ENCODE data around the gene CAPN5. TPM values are rescaled to one million over a fixed set of nuclear protein-coding genes. Genes with fewer than 3 reads are reported as not detected.

CAPN5 gene
- total RNA-seq, 1 donor from 2014 or later = 12.8 TPM

- TF ChIP-seq CTCF (IDR thresholded peaks at IDR 0.05) = no peak
- no peaks in the 10 kb centered on the region for H3K27me3 Mint-ChIP-seq (ENCODE audit: unreplicated experiment)
- no peaks in the 10 kb centered on the region for H3K4me1 Mint-ChIP-seq (ENCODE audit: unreplicated experiment)
- no peaks in the 10 kb centered on the region for H3K9me3 Mint-ChIP-seq (ENCODE audit: unreplicated experiment)
- DNase-seq (ENCODE audit: extremely low spot score, unreplicated experiment) = no peak
- H3K36me3 Mint-ChIP-seq (ENCODE audit: unreplicated experiment) = no peaks in the 10 kb centered on the region
- H3K4me3 Mint-ChIP-seq (ENCODE audit: unreplicated experiment) = no peak overlapping the region
- no peak overlapping the region for H3K27ac Mint-ChIP-seq (ENCODE audit: unreplicated experiment)
Measured at GRCh38 chr11:77170107-77170506, 103.3 kb downstream of the CAPN5 start.

GRCh38 chr11:77171254-77171653 lies 104.5 kb downstream of the CAPN5 start:
- DNase-seq (ENCODE audit: extremely low spot score, unreplicated experiment) = no peak
- Mint-ChIP-seq H3K4me1 (ENCODE audit: unreplicated experiment) (peaks cover 2% of the 10 kb centered on the region), H3K4me3 (ENCODE audit: unreplicated experiment) (no peak overlapping the region), H3K36me3 (ENCODE audit: unreplicated experiment) (no peaks in the 10 kb centered on the region), H3K9me3 (ENCODE audit: unreplicated experiment) (no peaks in the 10 kb centered on the region), H3K27me3 (ENCODE audit: unreplicated experiment) (no peaks in the 10 kb centered on the region), H3K27ac (ENCODE audit: unreplicated experiment) (no peak overlapping the region)
- TF ChIP-seq CTCF (IDR thresholded peaks at IDR 0.05) = no peak

DNA sequence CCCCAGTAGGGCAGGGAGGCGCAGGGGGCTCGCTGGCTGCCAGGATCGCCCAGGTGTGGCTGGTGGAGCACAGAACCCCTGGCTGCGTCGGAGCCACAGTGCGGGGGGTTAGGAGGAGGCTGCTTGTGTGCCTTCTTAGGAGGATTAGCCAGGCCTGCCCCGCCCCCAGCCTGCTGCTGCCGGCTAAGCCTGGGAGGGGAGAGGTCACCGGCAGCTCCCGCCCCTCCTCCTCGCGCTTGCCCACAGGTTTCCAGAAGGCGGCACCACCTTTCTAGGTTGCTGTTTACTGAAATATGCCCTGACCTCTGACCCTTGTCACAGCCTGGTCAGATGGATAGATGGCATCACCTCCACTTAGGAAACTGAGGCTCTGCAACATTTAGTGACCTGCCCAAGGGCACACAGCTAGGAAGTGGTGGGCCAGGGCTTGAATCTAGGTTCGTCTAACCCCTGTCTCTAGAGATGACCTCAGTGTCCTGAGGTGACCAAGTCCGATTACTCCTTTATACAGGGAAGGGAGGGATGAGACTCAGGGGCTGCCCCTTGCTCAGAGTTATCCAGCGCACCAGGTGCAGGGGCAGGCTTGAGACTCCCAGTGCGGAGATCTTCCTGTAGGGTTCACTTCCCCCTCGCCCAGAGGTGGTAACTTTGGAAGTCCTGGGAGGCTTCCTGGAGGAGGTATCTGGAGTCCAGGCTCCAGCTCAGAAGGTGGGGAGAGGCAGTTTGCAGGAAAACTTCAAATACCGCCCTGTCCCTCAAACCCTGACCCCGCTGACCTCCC lies 105.3 kb downstream of the CAPN5 start:
- DNase-seq (ENCODE audit: extremely low spot score, unreplicated experiment) = no peak
- TF ChIP-seq CTCF (IDR thresholded peaks at IDR 0.05) = no peak
- no peak overlapping the region for H3K27ac Mint-ChIP-seq (ENCODE audit: unreplicated experiment)
- peaks cover 2% of the 10 kb centered on the region for H3K4me1 Mint-ChIP-seq (ENCODE audit: unreplicated experiment)
- H3K27me3 Mint-ChIP-seq (ENCODE audit: unreplicated experiment) = no peaks in the 10 kb centered on the region
- no peaks in the 10 kb centered on the region for H3K36me3 Mint-ChIP-seq (ENCODE audit: unreplicated experiment)
- H3K9me3 Mint-ChIP-seq (ENCODE audit: unreplicated experiment) = no peaks in the 10 kb centered on the region
- H3K4me3 Mint-ChIP-seq (ENCODE audit: unreplicated experiment) = no peak overlapping the region

DNA sequence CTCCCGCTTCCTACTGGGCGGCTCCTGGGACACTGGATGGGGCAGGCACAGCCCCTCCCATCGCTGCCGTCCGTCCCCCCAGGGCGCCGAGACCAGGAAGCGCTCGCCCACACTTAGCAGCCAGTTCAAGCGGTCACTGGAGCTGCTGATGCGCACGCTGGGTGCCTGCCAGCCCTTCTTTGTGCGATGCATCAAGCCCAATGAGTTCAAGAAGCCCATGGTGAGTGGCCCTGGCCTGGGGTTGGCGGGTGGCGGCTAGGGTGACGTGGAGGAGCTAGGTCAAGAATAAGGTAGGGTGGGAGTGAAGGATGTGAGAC lies 105.9 kb downstream of the CAPN5 start:
- DNase-seq (ENCODE audit: extremely low spot score, unreplicated experiment) = no peak
- no peaks in the 10 kb centered on the region for H3K36me3 Mint-ChIP-seq (ENCODE audit: unreplicated experiment)
- H3K9me3 Mint-ChIP-seq (ENCODE audit: unreplicated experiment) = no peaks in the 10 kb centered on the region
- no peak overlapping the region for H3K27ac Mint-ChIP-seq (ENCODE audit: unreplicated experiment)
- peaks cover 2% of the 10 kb centered on the region for H3K4me1 Mint-ChIP-seq (ENCODE audit: unreplicated experiment)
- H3K27me3 Mint-ChIP-seq (ENCODE audit: unreplicated experiment) = no peaks in the 10 kb centered on the region
- H3K4me3 Mint-ChIP-seq (ENCODE audit: unreplicated experiment) = no peak overlapping the region
- TF ChIP-seq CTCF (IDR thresholded peaks at IDR 0.05) = no peak

DNA sequence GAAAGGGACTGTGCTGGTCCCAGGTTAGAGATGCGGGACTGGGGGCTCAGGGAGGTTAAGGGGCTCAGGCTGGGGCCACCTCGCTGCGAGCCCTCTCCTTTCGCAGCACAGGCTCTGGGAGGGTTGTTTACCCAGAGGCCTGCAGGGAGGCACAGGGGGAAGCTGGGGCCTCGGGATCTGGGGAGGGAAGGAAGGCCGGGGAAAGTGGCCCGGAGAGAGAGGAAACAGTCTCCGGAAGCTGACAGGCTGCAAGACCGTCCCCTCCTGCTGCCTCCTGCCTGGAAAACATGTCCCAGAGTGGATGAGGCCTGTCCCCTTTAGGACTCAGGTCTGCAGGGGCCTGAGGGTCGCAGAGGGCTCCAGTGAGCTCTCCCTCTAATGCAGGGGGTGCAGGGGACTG lies 106.7 kb downstream of the CAPN5 start:
- H3K27me3 Mint-ChIP-seq (ENCODE audit: unreplicated experiment) = no peaks in the 10 kb centered on the region
- no peak for DNase-seq (ENCODE audit: extremely low spot score, unreplicated experiment)

More for the DNA sequence above, 106.7 kb downstream of the CAPN5 start:
- H3K36me3 Mint-ChIP-seq (ENCODE audit: unreplicated experiment) = no peaks in the 10 kb centered on the region
- H3K27ac Mint-ChIP-seq (ENCODE audit: unreplicated experiment) = no peak overlapping the region
- H3K9me3 Mint-ChIP-seq (ENCODE audit: unreplicated experiment) = peaks cover 4% of the 10 kb centered on the region
- peaks cover 2% of the 10 kb centered on the region for H3K4me1 Mint-ChIP-seq (ENCODE audit: unreplicated experiment)
- TF ChIP-seq CTCF (IDR thresholded peaks at IDR 0.05) = no peak
- H3K4me3 Mint-ChIP-seq (ENCODE audit: unreplicated experiment) = no peak overlapping the region

All from osteocyte (in vitro differentiated cells).